Liver (tissue), 9 donors: ENCODE measurements around the gene SPINK2. TPM values are rescaled to one million over a fixed set of nuclear protein-coding genes. Genes with fewer than 3 reads are reported as not detected.
A peak's percentile ranks its signal among the peaks of the same experiment; 100 is the strongest.

Source experiments
- DNase-seq: peaks from one replicate; pipeline ENCODE4 v3.0.0-alpha.2; 2017; ENCODE audit warnings: low spot score
- H3K27ac ChIP-seq, 2 donors: one replicate each; pipeline ENCODE4 v1.7.0; 2013; ENCODE audit warnings: inconsistent platforms in 2 of 2, low read length in 2 of 2, control low read depth in 1 of 2, low read depth in 1 of 2, mild to moderate bottlenecking in 1 of 2
- H3K27me3 ChIP-seq, 4 donors: one replicate each; pipeline versions ENCODE4 v1.6.1 to v1.7.0; 2013; ENCODE audit warnings: low read length in 3 of 4, inconsistent platforms in 1 of 4, mild to moderate bottlenecking in 1 of 4, moderate library complexity in 1 of 4; ENCODE audit not compliant: control insufficient read depth in 4 of 4, insufficient read depth in 4 of 4
- H3K36me3 ChIP-seq, 4 donors: one replicate each; pipeline versions ENCODE4 v1.6.1 to v1.7.0; 2013; ENCODE audit warnings: low read length in 3 of 4, mild to moderate bottlenecking in 3 of 4, low read depth in 1 of 4, moderate library complexity in 1 of 4; ENCODE audit not compliant: control insufficient read depth in 4 of 4, insufficient read depth in 3 of 4
- H3K4me1 ChIP-seq, 4 donors: one replicate each; pipeline versions ENCODE4 v1.6.1 to v1.7.0; 2013; ENCODE audit warnings: low read length in 3 of 4, mild to moderate bottlenecking in 3 of 4, moderate library complexity in 1 of 4; ENCODE audit not compliant: control insufficient read depth in 4 of 4, insufficient read depth in 4 of 4
- H3K4me3 ChIP-seq, 3 donors: one replicate each; pipeline versions ENCODE4 v1.6.1 to v1.7.0; 2013; ENCODE audit warnings: low read length in 3 of 3, control low read depth in 1 of 3, low read depth in 1 of 3, mild to moderate bottlenecking in 1 of 3
- H3K9ac ChIP-seq, 2 donors: one replicate each; pipeline ENCODE4 v1.7.0; 2013; ENCODE audit warnings: low read length in 2 of 2, mild to moderate bottlenecking in 2 of 2, moderate library complexity in 2 of 2, control low read depth in 1 of 2, low read depth in 1 of 2
- H3K9me3 ChIP-seq, 4 donors: one replicate each; pipeline versions ENCODE4 v1.6.1 to v1.7.0; 2013; ENCODE audit warnings: low read length in 3 of 4; ENCODE audit not compliant: control insufficient read depth in 4 of 4
- ATF3 ChIP-seq: IDR thresholded peaks from 2 replicates; pipeline ENCODE4 v1.6.1; 2016; ENCODE audit warnings: antibody characterized with exemption
- CTCF ChIP-seq: fragments of 150-350 bp; IDR thresholded peaks from 2 replicates; pipeline ENCODE4 v1.5.1; 2017; ENCODE audit warnings: improper control_type of control experiment, low read depth, low read length; ENCODE audit not compliant: missing input control
- EGR1 ChIP-seq, 2 donors: IDR thresholded peaks; 2 replicates each; pipeline ENCODE4 v1.6.1; 2016 to 2018; ENCODE audit warnings: antibody characterized with exemption in 2 of 2, low read depth in 2 of 2
- FOXA1 ChIP-seq: IDR thresholded peaks from 2 replicates; pipeline ENCODE4 v1.6.1; 2016; ENCODE audit warnings: antibody characterized with exemption
- FOXA2 ChIP-seq: IDR thresholded peaks from 2 replicates; pipeline ENCODE4 v1.6.1; 2016; ENCODE audit warnings: antibody characterized with exemption
- GABPA ChIP-seq, 2 donors: IDR thresholded peaks in 1 of 2; conservative IDR thresholded peaks in 1 of 2; 2 replicates each; pipeline ENCODE4 v1.6.1; 2016; ENCODE audit warnings: antibody characterized with exemption in 2 of 2, mild to moderate bottlenecking in 1 of 2, moderate library complexity in 1 of 2
- HNF4A ChIP-seq, 2 donors: conservative IDR thresholded peaks; 2 replicates each; pipeline ENCODE4 v1.6.1; 2016; ENCODE audit warnings: antibody characterized with exemption in 2 of 2, mild to moderate bottlenecking in 2 of 2
- HNF4G ChIP-seq: IDR thresholded peaks from 2 replicates; pipeline ENCODE4 v1.6.1; 2016; ENCODE audit warnings: antibody characterized with exemption
- JUND ChIP-seq, 2 donors: IDR thresholded peaks; 2 replicates each; pipeline ENCODE4 v1.6.1; 2016; ENCODE audit warnings: antibody characterized with exemption in 2 of 2
- MAX ChIP-seq: IDR thresholded peaks from 2 replicates; pipeline ENCODE4 v1.6.1; 2016; ENCODE audit warnings: antibody characterized with exemption
- NR2F2 ChIP-seq: IDR thresholded peaks from 2 replicates; pipeline ENCODE4 v1.6.1; 2016; ENCODE audit warnings: antibody characterized with exemption
- REST ChIP-seq: IDR thresholded peaks from 2 replicates; pipeline ENCODE4 v1.6.1; 2016; ENCODE audit warnings: antibody characterized with exemption, mild to moderate bottlenecking
- RXRA ChIP-seq, 2 donors: IDR thresholded peaks; 2 replicates each; pipeline ENCODE4 v1.6.1; 2017 to 2018; ENCODE audit warnings: antibody characterized with exemption in 2 of 2, mild to moderate bottlenecking in 1 of 2
- SP1 ChIP-seq: IDR thresholded peaks from 2 replicates; pipeline ENCODE4 v1.6.1; 2018; ENCODE audit warnings: antibody characterized with exemption, mild to moderate bottlenecking
- YY1 ChIP-seq: IDR thresholded peaks from 2 replicates; pipeline ENCODE4 v1.6.1; 2016; ENCODE audit warnings: antibody characterized with exemption, mild to moderate bottlenecking
- WGBS: extraction: QIAGEN DNeasy Blood & Tissue Kit; methylation state at CpG from one replicate; pipeline ENCODE4 v1.1.7; 2013; 5-methylcytosine and 5-hydroxymethylcytosine counted together
- polyA plus RNA-seq, 2 donors: library from polyadenylated mRNA; stranded (reverse) in 1 of 2; unstranded in 1 of 2; fragments of 200-250 nt in 1 of 2; fragments of >200 nt in 1 of 2; fragmentation: Nextera tagmentation in 1 of 2; extraction: Ambion mirVana in 1 of 2; gene quantifications; one replicate each; pipeline versions ENCODE4 v1.2.1 to v1.2.3, GENCODE V29; 2013 to 2015
- total RNA-seq, 2 donors: library from RNA; depleted of rRNA; stranded (reverse); fragments of >200 nt; gene quantifications; one replicate each; pipeline ENCODE4 v1.2.3, GENCODE V29; 2014
- donor health status: healthy.
- donor health status: healthy.
- donor health status: healthy.
- donor health status: healthy.
- donor health status: healthy.

SPINK2 gene
- total and polyA plus RNA-seq, 4 donors, result 0.79 TPM; not detected in 3

- TF ChIP-seq FOXA1, result no peak
- no peak for TF ChIP-seq ATF3
- no peak for TF ChIP-seq SP1
- no peak for TF ChIP-seq JUND (IDR thresholded peaks at IDR 0.05)
- TF ChIP-seq HNF4G, result no peak
- TF ChIP-seq CTCF, result no peak
- no peak for TF ChIP-seq EGR1 (IDR thresholded peaks at IDR 0.05; ENCODE audit: low read depth in 2 of 2)
- no peak for TF ChIP-seq RXRA (IDR thresholded peaks at IDR 0.05)
- TF ChIP-seq YY1, result no peak
- TF ChIP-seq MAX, result no peak
- TF ChIP-seq FOXA2, result no peak
- TF ChIP-seq GABPA (IDR thresholded peaks at IDR 0.05 in 1 of 2, conservative IDR thresholded peaks at IDR 0.05 in 1 of 2), result no peak
- no peak for TF ChIP-seq HNF4A (conservative IDR thresholded peaks at IDR 0.05)
- Histone ChIP-seq H3K4me1 (no peaks in the 10 kb centered on the region), H3K9me3 (no peaks in the 10 kb centered on the region), H3K9ac (no peak overlapping the region), H3K4me3 (no peak overlapping the region), H3K27ac (no peak overlapping the region), H3K36me3 (no peaks in the 10 kb centered on the region), H3K27me3 (no peaks in the 10 kb centered on the region)
- WGBS, result 85% methylated on average over 7 of the region's 7 CpGs
- DNase-seq, result no peak
Observed at GRCh38 chr4:56788081-56788480, 33.4 kb downstream of the SPINK2 start.

- Histone ChIP-seq H3K9ac (no peak overlapping the region), H3K36me3 (no peaks in the 10 kb centered on the region), H3K27ac (peak overlapping the region; percentile 38 to 47), H3K27me3 (no peaks in the 10 kb centered on the region), H3K4me1 (no peaks in the 10 kb centered on the region), H3K9me3 (no peaks in the 10 kb centered on the region), H3K4me3 (no peak overlapping the region)
- WGBS, result 51% methylated on average over 6 of the region's 6 CpGs
- peak; percentile 73 for TF ChIP-seq NR2F2
- TF ChIP-seq EGR1 (IDR thresholded peaks at IDR 0.05; ENCODE audit: low read depth in 2 of 2), result no peak
- no peak for DNase-seq
Observed at GRCh38 chr4:56787380-56787779, 34.1 kb downstream of the SPINK2 start.

- Histone ChIP-seq H3K27ac (peak overlapping the region; percentile 38 to 47), H3K9ac (no peak overlapping the region), H3K36me3 (no peaks in the 10 kb centered on the region), H3K4me1 (no peaks in the 10 kb centered on the region), H3K4me3 (no peak overlapping the region), H3K9me3 (no peaks in the 10 kb centered on the region), H3K27me3 (no peaks in the 10 kb centered on the region)
- TF ChIP-seq YY1, result no peak
- peak; percentile 49 for TF ChIP-seq REST
- DNase-seq, result peak; percentile 38
- WGBS, result 40% methylated on average over 9 of the region's 9 CpGs
Observed at GRCh38 chr4:56786955-56787354, 34.5 kb downstream of the SPINK2 start.
